Measurements from ENCODE around the gene IL2RA.

GRCh38 chr10:6049031-6049400 lies 13.2 kb downstream of the IL2RA start:
- TF ChIP-seq EZH2 (IDR thresholded peaks at IDR 0.05; ENCODE audit: borderline replicate concordance, insufficient read depth, low read length, poor library complexity, severe bottlenecking) = no peak
- TF ChIP-seq, protein P1, sequence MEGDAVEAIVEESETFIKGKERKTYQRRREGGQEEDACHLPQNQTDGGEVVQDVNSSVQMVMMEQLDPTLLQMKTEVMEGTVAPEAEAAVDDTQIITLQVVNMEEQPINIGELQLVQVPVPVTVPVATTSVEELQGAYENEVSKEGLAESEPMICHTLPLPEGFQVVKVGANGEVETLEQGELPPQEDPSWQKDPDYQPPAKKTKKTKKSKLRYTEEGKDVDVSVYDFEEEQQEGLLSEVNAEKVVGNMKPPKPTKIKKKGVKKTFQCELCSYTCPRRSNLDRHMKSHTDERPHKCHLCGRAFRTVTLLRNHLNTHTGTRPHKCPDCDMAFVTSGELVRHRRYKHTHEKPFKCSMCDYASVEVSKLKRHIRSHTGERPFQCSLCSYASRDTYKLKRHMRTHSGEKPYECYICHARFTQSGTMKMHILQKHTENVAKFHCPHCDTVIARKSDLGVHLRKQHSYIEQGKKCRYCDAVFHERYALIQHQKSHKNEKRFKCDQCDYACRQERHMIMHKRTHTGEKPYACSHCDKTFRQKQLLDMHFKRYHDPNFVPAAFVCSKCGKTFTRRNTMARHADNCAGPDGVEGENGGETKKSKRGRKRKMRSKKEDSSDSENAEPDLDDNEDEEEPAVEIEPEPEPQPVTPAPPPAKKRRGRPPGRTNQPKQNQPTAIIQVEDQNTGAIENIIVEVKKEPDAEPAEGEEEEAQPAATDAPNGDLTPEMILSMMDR (IDR thresholded peaks at IDR 0.05; ENCODE audit: poor library complexity, severe bottlenecking) = no peak

All from neural cell (in vitro differentiated cells).